GM19328 (cell line): ENCODE results near the gene SIN3B.

Source experiments
- ATAC-seq: cut with Tn5 transposase; IDR thresholded peaks from one replicate; pipeline ENCODE4 v1.9.1; 2021; ENCODE audit warnings: mild to moderate bottlenecking, moderate library complexity; ENCODE audit not compliant: unreplicated experiment

Gene SIN3B

DNA sequence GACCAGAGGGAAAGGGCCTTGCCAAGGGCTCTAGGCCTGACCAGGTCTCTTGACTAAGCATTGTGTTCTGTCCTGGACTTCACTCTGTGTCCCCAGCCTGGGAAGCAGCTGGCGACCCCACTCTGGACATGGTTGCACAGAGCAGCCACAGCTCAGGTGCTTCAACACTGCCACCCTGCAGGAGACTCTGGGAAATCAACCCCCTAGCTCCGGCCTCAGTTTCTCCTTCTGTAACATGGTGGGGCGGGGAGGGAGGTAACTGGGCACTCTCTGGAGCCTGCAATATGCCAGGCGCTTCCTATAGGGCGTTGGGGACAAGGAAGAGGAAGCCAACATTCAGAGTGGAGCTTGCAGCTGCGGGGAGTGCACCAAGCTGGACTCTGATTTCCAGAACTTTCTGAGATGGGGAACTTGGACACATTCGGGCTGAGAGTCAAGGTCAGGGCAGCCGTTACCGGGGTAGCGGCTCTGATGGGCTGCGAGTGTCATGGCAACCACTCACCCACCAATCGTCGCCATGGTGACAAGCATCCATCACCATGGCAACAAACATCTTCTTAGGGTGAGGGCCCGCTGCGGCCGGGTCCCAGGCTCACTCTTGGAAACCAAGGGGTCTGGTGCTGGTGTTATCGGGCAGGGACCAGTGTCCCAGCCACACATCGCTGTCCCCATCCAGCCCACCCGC, 72.4 kb downstream of the SIN3B start:
- no peak for ATAC-seq

DNA sequence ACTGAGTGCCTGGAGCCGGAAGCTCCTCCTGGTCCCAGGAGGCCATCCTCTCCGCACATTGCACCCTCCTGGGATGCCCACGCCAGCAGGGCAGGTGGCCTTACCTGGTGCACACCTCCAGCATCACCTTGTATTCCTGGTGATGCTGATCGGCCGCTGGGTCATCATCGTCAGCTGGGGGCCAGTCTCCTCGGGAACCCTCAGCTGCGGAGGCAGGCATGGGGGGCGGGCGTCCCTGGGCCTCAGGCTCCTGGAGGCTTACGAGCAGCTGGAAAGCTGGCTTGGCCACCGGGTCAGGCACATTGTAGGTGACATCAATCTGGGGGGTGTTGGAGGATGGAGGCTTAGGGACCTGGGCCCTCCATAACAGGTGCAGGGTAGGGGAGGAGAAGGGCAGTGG, 73.3 kb downstream of the SIN3B start:
- no peak for ATAC-seq

DNA sequence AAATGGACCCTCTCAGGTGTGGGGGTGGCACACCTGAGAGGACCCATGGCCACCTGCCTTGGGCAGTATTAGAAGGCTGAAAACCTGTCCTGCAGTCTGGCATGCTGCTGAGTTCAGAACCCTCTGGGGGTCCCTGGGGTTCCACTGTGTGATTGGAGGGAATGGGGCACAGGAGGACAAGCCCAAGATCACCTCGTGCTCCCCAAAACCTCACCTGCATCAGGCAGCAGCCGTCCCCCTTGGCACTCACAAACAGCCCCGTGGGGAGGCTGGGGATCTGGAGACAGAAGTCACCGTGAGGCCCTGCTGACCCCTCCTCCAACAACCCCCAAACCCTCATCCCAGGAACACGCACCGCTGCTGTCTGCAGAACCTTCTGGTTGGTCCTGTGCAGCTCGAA, 74.1 kb downstream of the SIN3B start:
- ATAC-seq: no peak

DNA sequence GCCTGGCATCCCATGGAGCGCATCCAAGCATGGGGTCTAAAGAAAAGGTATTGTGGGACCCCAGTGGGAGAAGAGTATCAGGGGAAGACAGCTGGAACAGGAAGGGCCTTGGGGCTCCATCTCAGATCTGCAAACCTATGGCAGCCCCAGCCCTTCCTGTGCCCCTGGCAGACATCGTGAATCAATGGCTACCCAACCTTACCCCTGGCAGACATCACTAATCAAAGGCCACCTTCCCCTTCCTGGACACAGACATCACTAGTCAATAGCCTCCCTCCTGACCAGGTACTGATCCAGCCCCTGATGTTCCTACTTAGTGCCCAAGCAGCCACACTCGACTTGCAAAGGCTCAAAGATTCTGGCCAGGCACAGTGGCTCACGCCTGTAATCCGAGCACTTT, 75.4 kb downstream of the SIN3B start:
- ATAC-seq: no peak

DNA sequence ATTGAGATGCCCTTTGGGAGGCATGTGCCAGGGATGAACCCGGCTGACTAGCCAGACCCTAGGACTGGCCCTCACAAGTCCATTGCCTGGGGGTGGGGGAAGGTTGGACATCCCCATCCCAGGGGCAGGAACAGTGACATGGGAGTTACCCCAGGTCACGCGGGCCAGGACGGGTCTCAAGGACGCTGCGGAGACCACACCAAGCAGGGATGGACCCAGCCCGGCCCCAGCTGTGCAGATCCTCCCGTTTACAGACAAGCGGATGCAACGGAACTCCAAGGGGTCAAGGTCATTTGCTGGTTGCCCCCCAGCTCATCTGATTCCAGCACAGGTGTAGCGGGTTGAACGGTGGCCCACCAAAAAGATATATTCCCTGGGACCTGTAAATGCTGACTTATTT, 79.6 kb downstream of the SIN3B start:
- no peak for ATAC-seq

DNA sequence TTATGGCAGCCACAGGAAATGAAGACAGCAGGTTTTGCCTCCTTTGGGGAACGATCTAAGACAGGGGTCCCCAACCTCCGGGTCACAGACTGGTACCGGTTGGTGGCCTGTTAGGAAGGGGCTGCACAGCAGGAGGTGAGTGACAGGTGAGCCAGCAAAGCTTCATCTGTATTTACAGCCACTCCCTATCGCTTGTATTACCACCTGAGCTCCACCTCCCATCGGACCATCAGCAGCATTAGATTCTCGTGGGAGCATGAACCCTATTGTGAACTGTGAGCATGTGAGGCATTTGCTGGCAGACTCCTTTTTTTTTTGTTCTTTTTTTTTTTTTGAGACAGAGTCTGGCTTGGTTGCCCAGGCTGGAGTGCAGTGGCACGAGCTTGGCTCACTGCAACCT, 81.8 kb downstream of the SIN3B start:
- no peak for ATAC-seq

DNA sequence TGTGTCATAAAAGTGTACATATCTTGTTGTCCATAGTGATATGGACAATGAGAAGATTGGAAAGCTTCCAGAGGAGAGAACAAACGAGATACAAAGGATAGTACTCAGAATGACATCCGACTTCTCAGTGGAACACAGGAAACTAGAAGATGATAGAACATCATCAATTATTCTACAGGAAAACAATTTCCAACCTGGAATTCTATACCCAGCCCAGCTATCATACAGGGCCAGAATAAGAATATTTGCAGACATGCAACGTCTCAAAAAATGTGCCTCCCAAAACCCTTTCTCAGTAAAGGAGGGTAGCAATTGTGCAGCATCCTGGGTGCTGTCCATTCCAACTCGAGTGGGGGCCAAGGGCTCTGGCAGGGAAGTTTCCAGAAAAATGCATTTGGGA, 83.6 kb downstream of the SIN3B start:
- no peak for ATAC-seq

DNA sequence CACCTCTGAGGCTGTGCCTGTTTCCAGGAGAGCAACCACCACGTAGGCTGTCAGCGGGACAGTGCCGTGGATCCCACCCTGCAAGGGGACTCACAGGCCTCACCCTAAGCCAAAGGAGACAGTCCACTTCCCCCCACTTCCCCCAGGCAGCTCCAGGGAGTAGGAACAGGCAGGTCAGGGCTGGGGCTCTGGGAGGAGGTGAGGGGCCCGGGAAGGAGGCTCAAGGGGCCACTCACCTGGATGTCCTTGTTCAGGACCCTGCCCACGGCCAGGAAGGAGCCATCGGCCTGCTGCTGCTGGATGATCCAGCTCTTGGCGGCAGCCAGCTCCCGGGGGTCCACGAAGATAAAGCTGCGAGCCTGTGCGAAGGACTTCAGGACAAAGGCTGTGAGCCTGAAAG, 85.2 kb downstream of the SIN3B start:
- no peak for ATAC-seq

DNA sequence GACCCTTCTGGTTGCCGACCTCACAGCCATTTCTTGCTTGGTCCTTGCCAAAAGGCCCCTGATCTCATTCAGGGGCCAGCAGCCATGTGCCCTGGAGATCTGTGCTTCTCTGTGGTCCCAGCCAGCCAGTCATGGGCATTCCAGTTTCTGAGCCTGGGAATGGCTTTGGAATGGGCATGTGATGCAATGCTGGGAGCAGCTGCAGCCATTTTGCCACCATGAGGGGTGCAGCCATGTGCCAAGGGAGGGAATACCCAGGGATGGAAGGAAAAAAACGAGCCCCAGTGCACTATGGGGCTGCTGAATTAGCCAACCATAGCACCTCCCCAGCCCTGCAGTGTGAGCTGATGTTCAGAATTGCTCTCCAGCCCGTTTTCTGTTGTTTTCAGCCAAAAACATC, 85.9 kb downstream of the SIN3B start:
- ATAC-seq: no peak

DNA sequence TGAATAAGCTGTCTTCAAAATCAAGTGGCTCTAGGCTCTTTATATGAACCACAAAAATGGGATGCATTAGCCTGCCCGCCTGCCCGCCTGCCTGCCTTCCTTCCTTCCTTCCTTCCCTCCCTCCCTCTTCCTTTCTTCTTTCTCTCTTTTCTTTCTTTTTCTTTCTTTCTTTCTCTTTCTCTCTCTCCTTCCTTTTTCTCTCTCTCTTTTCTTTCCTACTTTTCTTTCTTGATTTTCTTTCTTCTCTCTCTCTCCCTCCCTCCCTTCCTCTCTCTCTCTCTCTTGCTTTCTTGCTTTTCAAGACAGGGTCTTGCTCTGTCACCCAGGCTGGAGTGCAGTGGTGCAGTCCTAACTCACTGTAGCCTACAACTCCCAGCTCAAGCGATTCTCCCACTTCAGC, 86.5 kb downstream of the SIN3B start:
- ATAC-seq: no peak

DNA sequence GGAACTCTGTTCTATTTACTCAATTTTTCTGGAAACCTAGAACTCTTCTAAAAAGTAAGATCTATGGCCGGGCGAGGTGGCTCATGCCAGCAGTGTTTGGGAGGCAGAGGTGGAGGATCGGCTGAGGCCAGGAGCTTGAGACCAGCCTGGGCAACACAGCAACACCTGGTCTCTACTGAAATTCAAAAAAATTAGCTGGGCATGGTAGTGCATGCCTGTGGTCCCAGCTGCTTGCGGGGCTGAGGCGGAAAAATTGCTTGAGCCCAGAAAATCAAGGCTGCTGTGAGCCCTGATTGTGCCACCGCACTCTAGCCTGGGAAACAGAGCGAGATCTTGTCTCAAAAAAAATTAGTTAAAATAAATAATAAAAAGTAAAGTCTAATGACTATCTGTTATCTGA, 88.2 kb downstream of the SIN3B start:
- ATAC-seq: no peak

DNA sequence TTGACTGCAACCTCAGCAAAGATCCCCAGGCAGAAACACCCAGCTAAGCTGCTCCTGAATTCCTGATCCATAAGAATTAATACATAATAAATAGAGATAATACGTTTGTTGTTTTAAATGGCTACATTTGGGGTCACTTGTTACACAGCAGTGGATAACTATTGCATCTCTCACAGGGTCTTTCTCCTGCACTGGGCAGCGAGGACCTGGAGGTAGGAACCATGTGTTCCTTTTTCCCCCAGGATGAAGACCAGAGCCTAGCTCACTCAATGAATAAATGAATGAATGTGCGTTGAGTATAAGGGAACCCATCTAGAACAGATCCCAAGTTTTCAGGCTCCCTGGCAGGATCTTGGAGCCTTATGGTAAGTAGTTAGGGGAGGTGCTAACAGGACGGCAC, 90.3 kb downstream of the SIN3B start:
- ATAC-seq: no peak

DNA sequence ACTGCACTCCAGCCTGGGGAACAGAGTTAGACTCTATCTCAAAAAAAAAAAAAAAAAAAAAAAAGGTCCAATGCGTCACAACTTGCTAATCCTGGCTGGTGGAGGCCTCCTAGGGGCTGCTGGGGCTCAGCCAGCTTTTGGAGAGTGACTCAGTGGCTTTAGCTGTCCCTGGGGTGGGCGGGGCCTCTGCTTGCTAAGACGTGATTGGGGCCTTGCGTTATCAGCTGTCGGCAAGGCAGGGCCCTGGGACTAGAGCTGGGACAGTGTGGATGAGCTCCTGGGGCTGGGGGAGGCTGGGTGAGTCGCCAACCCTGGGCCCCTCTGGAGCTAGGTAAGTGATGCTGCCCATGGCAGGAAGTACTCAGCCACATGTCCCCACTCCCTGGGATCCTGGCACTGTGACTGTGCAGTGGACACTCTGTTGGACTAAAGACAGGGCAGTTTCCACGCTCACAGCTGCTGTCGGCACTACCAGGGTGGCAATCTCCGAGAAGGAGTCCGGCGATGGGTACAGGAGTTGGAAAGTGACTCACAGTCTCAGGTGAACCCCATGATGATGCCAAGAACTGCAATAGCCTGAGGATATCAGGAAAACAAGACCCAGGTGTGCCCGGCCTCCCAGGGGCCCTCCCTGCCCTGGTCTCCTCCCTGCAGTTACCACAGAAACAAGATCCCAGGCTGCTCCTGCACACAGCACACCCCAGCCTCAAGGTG, 91.8 kb downstream of the SIN3B start:
- ATAC-seq: no peak

DNA sequence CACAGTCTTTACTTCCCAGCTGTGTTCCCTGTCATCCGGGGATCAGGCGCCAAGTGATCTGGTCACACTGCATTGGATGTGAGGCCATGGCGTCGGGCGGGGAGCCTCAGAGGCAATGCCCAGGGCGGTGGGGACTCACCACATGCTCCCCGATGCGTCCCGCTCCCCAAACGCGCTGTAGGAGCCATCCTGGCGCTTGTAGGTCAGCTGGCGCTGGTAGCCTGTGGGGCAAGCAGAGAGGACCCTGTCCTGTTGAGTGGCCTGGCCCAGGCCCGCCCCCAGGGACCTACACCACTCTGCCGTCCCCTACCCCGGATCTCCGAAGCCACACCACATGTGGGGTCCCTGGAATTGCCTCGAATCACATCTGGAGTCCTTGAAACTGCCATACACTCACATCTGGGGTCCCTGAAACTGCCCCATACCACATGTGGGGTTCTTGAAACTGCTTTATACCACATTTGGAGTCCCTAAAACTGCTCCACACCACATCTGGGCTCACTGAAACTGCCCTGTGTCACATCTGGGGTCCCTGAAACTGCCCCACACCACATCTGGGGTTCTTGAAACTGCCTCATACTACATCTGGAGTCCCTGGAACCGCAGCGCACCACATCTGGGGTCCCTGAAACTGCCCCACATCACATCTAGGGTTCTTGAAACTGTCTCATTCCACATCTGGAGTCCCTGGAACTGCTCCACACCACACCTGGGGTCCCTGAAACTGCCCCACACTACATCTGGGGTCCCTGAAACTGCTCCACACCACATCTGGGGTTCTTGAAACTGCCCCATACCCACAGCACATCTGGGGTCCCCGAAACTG, 92.8 kb downstream of the SIN3B start:
- no peak for ATAC-seq

DNA sequence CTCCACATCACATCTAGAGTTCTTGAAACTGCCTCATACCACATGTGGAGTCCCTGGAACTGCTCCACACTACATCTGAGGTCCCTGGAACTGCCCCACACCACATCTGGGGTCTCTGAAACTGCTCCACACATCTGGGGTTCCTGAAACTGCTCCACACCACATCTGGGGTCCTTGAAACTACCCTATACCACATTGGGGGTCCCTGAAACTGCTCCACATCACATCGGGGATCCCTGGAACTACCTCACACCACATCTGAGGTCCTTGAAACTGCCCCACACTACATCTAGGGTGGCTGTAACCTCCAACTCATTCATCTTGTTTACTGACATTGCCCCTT, 93.4 kb downstream of the SIN3B start:
- no peak for ATAC-seq

DNA sequence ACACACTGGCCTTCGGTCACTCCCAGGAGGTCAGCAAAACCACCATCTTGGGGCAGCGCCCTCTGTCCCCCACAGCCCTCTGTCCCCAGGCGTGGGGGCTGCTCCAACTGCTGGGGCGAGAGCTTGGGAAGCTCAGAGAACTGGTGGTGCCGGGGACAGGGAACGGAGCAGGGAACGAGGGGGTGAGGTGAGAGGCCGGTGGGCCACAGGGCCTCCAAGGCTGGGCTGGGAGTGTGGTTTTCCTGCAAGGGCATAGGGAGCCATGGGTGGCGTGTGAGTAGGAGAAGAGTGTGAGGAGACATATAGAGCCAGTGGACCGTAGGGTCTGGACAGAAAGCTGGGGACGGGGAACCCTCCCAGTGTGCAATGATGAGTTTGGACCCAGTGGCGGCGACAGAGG, 93.8 kb downstream of the SIN3B start:
- ATAC-seq: no peak

DNA sequence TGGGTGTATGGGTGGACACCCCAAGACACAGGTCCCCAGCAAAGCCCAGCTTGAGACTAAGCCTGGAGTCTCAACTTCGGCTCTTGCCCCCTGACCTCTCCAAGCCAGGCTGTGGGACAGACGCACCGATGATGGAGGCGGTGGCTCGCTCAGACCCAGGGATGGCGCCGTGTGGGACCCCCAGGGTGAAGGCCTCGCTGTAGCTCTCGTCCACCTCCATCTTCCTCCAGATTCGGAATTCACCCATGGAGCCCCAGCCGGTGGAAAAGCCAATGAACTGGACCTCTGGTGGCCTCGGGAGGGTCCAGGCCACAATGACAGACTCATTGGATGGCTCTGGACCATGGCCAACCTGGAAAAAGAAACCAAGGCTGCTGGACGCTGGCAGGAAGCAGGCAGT, 98.7 kb downstream of the SIN3B start:
- ATAC-seq: no peak

DNA sequence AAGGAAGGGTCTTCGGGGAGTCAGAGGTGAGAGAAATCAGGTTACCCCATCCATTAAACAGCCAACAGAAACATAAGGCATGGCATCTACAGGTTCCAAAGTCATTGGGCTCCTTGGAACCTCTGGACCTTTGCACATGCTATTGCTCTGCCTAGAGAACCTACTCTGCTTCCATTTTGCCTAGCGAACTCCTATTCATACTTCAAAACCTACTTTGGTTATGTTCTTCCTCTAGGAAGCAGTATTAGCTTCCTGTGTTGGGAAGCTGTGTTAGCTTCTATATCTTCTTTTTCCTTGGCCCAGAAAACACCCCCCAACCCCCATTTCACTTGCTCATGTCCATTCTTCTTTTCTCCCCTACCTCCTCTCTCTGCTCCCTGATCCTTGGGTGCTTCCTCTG, 99.2 kb downstream of the SIN3B start:
- no peak for ATAC-seq

DNA sequence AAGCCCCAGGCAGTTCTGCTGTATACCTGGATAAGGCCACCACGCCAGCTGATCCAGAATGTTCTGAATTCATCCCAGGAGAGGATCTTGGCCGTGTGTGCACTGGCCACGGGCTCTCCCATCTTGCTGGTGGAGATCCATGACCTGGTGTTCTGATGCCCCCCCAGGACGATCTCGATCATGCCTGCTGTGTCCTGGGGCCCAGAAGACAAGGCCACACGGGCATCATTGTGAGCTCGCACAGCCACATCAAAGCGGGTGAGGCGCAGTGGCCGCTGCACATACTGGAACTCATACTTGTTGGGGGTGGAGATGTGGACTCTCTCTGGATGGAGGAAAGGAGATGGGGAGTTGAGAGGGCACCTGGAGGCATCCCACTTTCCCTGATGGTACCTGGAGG, 99.7 kb downstream of the SIN3B start:
- ATAC-seq: no peak
